GM20000 (cell line): ENCODE measurements around the gene ZNF683.

ENCODE experiments used
- DNase-seq: peaks from one replicate; pipeline ENCODE4 v3.0.0; 2012; ENCODE audit warnings: low spot score
- CTCF ChIP-seq: IDR thresholded peaks from 2 replicates; pipeline ENCODE4 v1.5.1; 2012; ENCODE audit warnings: mild to moderate bottlenecking, control low read depth; ENCODE audit errors: extremely low read depth, missing control alignments

Gene ZNF683

GRCh38 chr1:26361605-26362122 is 10.9 kb downstream of the ZNF683 start:
- TF ChIP-seq CTCF = no peak
- DNase-seq = no peak

- no peak for DNase-seq
- no peak for TF ChIP-seq CTCF
Observed at GRCh38 chr1:26360807-26361604, 11.5 kb downstream of the ZNF683 start.

GRCh38 chr1:26359981-26360806 is 12.4 kb downstream of the ZNF683 start:
- peak; percentile 71 for DNase-seq
- no peak for TF ChIP-seq CTCF

GRCh38 chr1:26358411-26359384 is 13.9 kb downstream of the ZNF683 start:
- no peak for DNase-seq
- TF ChIP-seq CTCF = no peak

- TF ChIP-seq CTCF = no peak
- no peak for DNase-seq
Observed at GRCh38 chr1:26357121-26357602, 15.4 kb downstream of the ZNF683 start.

GRCh38 chr1:26356106-26356505 is 16.4 kb downstream of the ZNF683 start:
- TF ChIP-seq CTCF = no peak
- DNase-seq = no peak
